OCI-M1 (cell line): Measurements from ENCODE around the gene SATL1.
"Not testable (repeated sequence)": the region's sequence is repeated elsewhere in the genome, so short reads cannot be mapped to it uniquely, and the experiment has no call there.

ENCODE experiments used
- DNase-seq: peaks from one replicate; lab custom pipeline; 2025; lab: John Stamatoyannopoulos, UW

Gene SATL1, protein sequence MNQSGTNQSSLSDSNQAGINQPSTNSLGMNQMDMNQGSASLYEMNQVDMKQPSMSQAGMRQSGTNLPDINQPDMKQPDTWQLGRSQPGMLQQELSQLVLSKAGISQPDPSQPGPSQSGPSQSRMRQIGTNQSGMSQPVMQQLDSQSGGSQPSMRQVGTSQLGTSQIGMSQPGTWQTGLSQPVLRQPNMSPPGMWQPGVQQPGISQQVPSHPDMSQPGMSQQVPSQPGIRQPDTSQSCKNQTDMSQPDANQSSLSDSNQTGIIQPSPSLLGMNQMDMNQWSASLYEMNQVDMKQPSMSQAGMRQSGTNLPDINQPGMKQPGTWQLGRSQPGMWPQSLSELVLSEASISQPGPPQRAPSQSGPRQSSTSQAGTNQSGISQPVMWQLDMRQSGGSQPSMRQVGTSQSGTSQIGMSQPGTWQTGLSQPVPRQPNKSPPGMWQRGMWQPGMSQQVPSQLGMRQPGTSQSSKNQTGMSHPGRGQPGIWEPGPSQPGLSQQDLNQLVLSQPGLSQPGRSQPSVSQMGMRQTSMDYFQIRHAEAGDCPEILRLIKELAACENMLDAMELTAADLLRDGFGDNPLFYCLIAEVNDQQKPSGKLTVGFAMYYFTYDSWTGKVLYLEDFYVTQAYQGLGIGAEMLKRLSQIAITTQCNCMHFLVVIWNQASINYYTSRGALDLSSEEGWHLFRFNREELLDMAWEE

DNA sequence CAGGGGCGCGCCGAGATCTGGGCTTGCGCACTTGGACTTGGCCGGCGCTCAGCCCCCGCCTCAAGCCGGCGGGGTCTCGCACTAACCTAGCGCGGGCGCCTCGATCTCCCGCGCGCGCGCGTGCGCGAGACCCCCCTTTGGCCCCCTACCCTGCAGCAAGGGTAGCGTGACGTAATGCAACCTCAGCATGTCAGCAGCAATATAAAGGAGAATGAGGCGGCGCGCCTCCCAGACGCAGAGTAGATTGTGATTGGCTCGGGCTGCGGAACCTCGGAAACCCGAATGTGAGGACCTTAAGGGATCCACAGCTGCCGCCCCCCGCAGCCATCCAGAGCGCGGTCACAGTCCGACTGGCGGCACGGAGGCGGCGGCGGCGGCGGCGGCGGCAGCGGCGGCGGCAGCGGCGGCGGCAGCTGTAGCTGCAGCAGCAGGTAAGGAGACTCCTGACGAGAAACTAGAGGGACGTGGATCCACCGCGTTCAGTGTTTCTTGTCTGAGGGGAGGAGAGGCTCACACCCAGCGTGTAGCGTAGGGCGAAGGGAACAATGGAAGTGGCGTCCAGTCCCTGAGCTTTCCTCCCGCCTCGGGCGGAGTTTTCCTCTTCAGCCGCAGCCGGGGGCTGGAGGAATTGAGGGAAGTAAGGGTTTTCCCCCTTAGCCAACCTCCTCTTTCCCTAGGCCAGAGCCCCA, at the start of gene SATL1, which contains the start of gene ZNF711:
SATL1 (minus strand) TSS at position 19 of the 689 bp plus-strand sequence. CDS start 134,811 bp downstream, outside the sequence.
ZNF711 (plus strand) TSS at position 231 of the 689 bp plus-strand sequence. CDS start 3,582 bp downstream, outside the sequence.
- DNase-seq: peak; percentile 74

DNA sequence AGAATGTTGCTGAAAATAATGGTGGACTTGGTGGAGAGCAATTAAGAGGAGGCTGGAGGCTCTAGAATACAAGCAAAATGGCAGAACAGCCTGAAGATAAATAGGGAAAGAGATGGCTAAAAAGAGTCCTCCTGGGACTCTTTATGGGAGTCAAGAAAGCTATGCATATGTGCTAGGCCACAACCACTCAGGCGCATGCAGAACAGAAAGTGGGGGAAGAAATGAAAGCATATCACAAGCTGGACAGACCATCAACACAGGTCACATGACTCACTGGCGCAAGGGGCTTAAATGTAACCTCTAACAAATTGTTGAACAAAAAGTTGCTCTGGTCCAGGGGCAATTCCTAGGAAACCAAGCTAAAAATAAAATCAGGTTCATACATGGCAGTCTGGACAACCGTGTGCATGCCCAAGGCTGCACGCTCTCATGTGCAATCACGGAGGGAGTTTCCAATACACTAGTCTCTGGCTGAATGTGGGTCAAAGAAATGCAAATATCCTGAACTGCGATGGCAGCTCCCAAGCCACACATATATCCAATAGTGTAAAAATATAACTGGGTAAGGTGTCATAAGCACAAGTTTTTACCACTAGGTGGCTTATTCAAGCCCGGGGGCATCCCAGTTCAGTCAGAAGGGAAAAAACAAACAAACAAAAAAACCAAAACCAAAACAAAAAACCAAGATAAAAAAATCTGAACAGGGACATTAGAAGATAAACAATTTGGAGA, 45.6 kb upstream of the SATL1 start:
- no peak for DNase-seq

DNA sequence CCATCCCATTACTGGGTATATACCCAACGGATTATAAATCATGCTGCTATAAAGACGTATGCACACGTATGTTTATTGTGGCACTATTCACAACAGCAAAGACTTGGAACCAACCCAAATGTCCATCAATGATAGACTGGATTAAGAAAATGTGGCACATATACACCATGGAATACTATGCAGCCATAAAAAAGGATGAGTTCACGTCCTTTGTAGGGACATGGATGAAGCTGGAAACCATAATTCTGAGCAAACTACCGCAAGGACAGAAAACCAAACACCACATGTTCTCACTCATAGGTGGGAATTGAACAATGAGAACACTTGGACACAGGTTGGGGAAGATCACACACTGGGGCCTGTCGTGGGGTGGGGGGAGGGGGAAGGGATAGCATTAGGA, 41.7 kb upstream of the SATL1 start:
- DNase-seq: not testable (repeated sequence)

DNA sequence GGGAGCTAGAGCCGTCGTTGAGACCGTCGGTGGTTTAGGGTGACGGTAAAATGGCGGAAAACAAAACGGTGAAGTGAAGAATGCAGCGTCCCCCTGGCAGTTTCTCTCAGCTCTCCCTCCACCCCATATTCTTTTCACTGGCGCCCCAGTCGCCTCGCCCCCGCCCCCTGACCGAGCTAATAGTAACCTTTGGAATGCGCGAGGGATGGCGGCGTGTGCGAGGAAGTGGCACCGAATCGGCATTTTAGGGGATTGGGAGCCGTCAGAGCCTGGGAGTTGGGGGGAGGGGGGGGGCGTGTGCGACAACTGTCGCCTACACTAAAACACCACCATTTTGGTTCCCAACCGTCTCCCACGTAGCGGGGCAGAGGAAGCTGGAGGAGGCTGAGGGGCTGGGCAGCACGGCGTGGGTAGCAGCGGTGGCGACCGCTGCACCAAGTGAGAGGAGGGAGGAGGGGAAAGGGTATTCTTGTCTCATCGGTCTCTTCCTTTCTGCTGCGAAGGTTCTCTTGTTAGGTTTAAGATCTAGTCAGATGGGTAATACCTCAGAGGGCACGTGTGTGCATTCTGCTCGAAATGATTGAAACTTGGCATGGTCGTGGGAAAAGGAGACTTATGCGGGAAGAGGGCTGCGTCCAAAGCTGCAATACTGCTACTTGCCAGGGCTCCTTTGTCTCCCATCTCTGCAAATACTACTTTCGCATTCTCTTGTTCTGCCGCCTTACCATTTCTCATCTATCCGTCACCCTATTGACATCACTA, 1.1 kb upstream of the SATL1 start:
- peak; percentile 62 for DNase-seq

DNA sequence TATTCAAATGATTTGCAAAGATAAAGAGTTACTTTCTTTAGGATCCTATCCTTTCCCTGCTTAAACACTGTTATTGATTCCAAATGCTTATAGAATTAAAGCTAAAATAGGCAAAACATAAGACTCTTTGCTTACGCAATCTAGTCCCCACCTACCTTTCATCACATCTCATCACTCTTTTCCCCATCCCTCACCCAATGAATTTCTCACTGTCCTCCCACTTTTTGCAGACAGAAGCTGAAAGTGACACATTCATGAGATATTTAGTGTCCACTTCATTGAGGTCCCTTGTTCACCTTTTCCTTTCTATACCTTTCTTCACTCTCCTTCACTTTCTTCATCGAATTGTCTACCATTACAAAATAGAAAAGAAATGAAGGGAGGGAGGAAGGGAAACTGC, 424 bp downstream of the SATL1 start:
- peak; percentile 39 for DNase-seq

DNA sequence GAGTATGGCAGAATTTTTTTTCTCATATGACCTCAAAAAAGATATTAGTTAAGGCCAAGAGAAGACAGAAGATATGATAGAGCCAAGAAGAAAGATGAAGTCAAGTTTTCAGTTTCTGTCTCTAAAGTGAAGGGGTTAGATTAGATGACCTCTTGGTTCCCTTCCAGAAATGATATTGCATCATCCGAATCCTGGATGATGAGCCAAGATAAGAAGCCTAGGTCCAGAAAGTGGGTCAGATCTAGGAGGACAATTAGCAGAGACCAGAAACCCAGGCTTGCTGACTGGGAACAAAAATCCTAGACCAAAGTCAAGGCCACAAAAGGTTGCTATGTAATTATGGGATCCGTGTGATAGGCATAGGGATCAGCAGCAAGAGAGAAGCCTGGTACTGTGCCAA, 20.2 kb downstream of the SATL1 start:
- DNase-seq: peak; percentile 50

DNA sequence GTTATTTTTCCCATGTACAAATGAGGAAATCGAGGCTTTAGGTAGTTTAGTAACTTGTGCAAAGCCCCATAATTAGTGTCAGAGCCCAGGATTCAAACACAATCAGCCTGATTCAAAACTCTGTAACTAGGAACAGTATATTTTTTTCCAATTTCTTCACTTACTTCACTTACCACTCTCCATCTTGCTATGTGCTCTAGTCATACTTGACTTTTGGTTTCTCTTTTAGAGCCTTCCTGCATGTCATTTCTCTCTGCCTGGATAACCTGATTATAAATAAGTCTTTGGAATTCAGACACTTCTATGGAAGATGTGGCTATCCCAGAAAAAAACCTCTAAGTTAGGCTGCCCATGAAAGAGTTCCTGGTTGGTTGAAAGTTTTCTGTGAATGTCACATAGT, 22.2 kb downstream of the SATL1 start:
- DNase-seq: peak; percentile 18

DNA sequence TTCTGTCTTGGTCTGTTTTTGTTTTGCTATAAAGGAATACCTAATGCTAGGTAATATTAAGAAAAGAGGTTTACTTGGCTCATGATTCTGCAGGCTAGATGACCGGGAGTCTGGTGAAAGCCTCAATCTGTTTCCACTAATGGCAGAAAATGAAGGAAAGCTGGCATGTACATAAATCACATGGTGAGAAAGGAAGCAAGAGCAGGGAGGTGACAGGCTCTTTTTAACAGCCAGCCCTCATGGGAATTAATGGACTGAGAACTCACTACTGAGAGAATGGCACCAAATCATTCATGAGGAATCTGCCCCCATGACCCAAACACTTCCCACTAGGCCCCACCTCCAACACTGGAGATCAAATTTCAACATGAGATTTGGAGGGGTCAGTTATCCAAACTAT, 27.6 kb downstream of the SATL1 start:
- peak; percentile 2 for DNase-seq

DNA sequence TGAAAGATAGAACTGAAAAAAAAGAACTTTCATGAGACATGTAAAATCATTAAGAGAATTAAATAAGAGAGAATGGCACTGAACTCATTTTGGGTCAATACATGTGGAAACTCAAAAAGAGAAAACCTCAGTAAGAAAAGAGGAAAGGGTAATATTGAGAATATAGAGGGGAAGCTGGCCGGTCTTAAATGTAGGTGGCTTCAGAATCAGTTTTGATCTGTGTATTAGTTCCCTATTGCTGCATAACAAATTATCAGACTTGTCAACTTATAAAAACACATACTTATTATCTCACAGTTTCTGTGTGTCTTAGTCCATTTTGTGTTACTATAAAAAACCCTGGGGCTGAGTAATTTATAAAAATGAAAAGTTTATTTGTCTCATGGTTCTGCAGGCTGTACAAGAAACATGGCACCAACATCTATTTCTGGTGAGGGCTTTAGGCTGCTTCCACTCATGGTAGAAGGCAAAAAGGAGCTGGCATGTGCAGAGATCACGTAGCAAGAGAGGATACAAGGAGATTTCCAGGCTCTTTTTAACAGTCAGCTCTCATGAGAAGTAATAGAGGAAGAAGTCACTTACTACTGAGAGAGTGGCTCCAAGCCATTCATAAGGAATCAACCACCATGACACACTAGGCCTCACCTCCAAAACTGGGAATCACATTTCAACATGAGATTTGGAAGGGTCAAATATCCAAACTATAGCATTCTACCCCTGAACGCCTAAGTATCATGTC, 29.6 kb downstream of the SATL1 start:
- DNase-seq: no peak

DNA sequence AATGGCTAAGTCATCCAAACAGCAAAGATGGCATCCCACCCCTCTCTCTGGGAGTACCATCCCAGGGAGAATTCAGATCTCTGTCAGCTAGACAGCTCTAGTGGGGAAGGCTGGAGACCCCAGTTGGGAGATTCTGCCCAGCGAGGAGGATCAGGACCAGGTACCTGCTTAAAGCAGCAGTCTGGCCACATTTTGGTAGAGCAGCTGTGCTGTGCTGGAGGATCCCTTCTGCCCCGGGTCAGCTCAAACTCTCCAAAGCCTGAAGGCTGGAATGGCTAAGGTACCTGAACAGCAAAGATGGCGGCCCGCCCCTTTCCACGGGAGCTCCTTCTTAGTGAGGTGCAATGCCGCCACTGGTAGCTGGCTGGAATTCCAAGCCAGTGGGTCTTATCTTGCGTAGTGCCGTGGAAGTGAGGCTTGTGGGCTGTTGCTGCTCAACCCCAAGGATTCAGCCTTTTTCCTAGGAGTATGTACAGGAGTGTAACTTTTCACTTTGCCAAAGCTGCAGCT, 40.1 kb downstream of the SATL1 start:
- DNase-seq: no peak

DNA sequence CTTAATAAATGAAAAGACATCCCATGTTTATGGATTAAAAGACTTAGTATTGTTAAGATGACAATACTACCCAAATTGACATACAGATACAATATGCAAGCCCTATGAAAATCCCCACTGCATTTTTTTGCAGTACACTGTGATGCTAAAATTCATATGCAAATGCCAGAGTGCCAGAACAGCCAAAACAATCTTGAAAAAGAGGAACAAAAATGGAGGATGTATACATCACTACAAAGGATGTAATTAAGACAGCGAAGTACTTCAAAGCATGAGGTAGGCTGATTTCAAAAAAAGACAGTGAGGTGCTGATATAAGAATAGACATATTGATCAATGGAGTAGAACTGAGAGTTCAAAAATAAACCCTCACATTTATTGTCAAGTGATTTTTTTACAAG, 47.3 kb downstream of the SATL1 start:
- no peak for DNase-seq

DNA sequence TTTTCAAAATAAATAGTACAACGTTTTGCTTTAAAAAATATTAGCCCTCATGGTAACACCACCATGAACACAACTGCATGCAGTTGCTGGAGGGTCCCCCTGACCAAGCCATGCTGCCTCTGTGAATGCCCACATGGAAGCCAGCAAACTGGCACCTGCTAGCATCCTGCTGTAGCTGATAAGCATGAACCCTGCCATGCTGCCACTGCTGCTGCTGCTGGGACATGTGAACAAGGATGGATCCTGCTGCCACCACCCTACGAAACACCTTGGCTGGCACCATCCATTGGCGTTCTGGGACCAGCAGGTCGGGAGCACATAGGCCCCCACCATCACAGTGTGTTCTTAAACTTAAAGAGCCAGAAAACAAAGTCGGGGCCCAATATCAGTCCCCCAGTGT, 83.9 kb downstream of the SATL1 start:
- DNase-seq: no peak

DNA sequence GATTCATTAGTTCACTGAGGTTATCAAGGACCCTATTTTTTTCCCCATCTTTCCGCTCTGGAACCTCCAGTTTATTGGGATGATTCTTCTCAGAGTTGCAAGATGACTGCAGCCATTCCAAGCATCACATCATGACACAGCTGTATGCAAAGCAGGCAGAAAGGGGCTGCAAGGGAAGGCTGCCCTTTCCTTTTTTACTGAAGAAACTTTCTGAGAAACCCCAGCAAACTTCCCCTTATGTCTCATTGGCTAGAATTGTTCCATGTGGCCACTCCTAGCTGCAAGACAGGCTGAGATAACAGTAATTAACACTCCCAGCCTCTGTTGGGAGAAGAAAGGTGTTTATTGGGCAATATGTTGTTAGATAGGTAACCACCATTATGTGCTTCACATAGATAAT, 102.6 kb downstream of the SATL1 start:
- DNase-seq: peak; percentile 85

DNA sequence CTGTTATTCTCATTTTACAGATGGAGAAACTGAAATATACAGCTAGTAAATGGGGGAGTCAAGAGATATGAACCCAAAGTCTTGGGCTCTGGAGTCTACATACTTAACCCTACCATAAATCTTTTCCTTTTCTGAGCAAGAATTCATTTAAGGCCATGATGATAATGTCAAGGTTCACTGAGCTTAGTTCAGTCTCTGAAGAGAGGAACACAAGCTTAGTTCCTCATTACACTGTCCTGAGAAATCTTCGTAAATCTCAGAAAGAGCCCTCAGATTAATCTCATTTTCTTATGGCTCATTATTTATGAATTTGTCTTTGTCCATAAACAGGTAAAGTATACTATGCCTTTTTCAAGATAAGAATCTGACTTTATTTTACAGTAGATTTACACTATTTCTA, 104.2 kb downstream of the SATL1 start:
- DNase-seq: no peak

DNA sequence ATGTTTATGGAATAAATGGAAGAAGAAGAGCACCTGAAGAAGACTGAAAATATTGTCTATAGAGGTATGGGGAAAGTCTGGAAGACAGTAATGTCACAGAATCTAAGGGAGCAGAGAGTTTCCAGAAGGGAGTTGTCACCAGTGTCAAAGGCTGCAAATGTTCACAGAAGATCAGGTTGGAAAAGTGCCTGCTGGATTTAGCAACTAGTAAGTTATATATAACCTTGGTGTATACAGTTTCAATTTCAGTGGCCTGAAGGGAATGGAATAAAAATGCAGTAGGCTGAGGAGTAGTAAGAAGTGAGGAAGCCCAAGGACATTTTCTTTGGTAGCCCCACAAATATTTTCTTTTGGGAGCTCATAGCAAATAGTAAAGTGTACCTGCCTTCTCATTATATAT, 107.2 kb downstream of the SATL1 start:
- no peak for DNase-seq

DNA sequence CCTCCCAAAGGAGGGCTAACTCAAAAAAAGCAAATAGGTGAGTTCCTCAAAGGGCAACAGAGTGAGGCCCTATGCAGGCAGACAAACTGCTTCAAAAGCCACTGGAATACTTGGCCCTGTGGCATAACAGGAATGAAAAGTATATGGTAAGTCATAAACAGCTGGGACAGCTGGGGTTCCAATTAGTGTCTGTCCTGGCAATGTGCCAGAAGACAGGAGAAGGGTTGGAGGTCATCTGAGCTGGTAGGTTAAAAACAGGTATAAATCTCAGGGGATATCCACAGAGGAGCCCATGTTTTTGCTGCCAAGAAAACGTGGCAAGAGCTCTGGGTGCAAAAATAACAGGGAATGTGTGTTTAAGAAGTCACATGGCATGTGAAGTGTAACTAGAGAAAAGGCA, 128.3 kb downstream of the SATL1 start:
- no peak for DNase-seq

DNA sequence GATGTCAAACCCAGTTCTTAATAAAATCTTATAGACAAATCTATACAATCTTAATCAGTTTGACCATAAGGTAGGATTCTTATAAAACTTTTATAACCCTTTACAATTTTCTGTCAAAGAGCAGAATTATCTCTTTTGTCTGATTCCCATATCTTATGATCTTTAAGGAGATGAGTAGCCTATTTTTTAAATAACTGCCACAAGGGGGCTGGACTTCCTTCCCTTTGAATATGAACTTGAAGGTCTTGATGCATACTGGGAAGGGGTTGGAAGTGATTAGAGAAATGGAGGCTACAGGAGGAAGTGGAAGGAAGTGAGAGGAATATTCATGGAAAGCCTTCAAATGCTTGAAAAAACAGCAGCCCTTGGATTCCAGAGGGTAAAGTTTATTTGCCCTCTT, 128.8 kb downstream of the SATL1 start:
- no peak for DNase-seq

DNA sequence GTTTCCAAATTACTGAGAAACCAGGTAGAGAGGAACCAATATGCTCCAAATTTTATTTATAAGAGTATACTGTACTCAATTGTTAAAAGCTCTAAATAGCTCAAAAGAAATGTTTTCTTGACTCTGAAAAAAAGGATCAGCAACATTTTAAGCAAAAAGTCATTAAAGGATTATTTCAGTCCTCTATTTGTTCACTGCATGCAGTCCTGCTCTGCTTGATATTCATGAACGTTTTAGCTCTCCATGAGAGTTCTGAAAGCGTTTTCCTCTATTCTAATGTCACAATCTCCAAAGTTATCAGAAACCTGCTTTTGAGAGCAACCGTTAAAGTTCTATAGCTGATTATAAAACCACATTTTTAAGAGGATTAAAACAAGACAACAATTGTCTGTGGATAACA, 129.4 kb downstream of the SATL1 start:
- DNase-seq: no peak

DNA sequence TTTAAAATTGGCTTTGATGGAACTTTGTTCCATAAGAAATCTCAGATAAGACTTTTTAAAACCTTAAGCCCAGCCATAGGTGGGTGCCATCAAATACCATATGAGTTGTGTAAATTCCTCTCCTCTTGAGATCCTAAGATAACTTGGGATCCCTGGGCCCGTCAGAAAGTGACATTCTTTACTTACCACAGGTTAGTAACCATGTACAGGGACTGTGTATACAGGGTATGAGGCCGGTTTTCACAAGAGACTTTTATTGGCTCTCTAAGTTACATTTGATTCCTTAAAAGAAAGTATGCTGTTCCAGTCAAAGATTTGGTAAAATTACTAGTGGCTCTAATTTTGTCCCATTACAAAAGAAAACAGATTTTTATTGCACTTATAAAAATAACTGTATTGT, 129.8 kb downstream of the SATL1 start:
- no peak for DNase-seq

DNA sequence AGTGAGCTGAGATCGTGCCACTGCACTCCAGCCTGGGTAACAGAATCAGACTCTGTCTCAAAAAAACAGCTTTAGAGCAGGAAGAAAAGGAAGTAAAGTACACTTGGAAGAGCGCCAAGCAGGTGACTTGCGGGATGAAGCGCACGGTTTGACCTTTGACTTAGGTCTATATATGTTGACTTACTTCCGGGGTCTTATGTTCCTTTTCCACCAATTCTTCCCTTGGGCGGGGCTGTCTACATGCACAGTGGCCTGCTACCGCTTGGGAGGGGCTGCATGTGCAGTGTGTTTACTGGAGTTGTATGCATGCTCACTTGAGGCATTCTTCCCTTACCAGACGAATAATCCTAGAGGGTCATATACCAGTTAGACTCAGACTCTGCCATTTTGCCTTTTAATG, 131.3 kb downstream of the SATL1 start:
- peak; percentile 33 for DNase-seq
